Measurements from ENCODE around the gene FGD6. TPM values are rescaled to one million over a fixed set of nuclear protein-coding genes. Genes with fewer than 3 reads are reported as not detected.

FGD6 gene
- total RNA-seq, 2 experiments from 2014 or later: 1.5 TPM

- TF ChIP-seq CTCF (IDR thresholded peaks at IDR 0.05): no peak
- H3K4me1 Mint-ChIP-seq (ENCODE audit: low read depth): no peaks in the 10 kb centered on the region
- Histone ChIP-seq H3K27ac (ENCODE audit: low read depth in 1 of 2, low read length in 2 of 2) (no peak overlapping the region), H3K4me3 (ENCODE audit: low read length) (no peak overlapping the region), H3K36me3 (ENCODE audit: insufficient read depth, low read length) (no peaks in the 10 kb centered on the region), H3K27me3 (ENCODE audit: control insufficient read depth in 1 of 2, insufficient read depth in 2 of 2, low read length in 2 of 2) (no peaks in the 10 kb centered on the region), H3K9me3 (ENCODE audit: control insufficient read depth in 1 of 2, insufficient read depth in 1 of 2, low read length in 2 of 2) (no peaks in the 10 kb centered on the region), H3K4me1 (ENCODE audit: insufficient read depth, low read length) (no peaks in the 10 kb centered on the region)
- DNase-seq (no peak), ATAC-seq (ENCODE audit: poor library complexity) (no peak)
- H3K36me3 Mint-ChIP-seq (ENCODE audit: low read depth): no peaks in the 10 kb centered on the region
- ChIA-PET POLR2A (no interaction called here), CTCF (no interaction called here)
- H3K4me3 Mint-ChIP-seq: no peak overlapping the region
- H3K27ac Mint-ChIP-seq: no peak overlapping the region
- H3K9me3 Mint-ChIP-seq: no peaks in the 10 kb centered on the region
- no peaks in the 10 kb centered on the region for H3K27me3 Mint-ChIP-seq
- intact Hi-C loops (cut with DNase I, micrococcal nuclease): loop anchor here in 1 of 2 experiments (1.0 kb wide), 1 partner anchor 21 kb away; no protein-coding TSS in a partner anchor
These were observed 65.9 kb downstream of the FGD6 start for GRCh38 chr12:95151406-95151805.

- intact Hi-C loops (cut with DNase I, micrococcal nuclease): no loop called here
- CTCF ChIA-PET: no interaction called here
- no peaks in the 10 kb centered on the region for H3K27me3 Mint-ChIP-seq
These were observed 66.8 kb downstream of the FGD6 start for GRCh38 chr12:95150501-95150900.

GRCh38 chr12:95147866-95148265, 69.4 kb downstream of the FGD6 start:
- H3K27me3 Mint-ChIP-seq: no peaks in the 10 kb centered on the region
- DNase-seq: no peak
- no peak for TF ChIP-seq CTCF (IDR thresholded peaks at IDR 0.05)
- H3K4me3 Mint-ChIP-seq: no peak overlapping the region
- no peaks in the 10 kb centered on the region for H3K36me3 ChIP-seq (ENCODE audit: insufficient read depth, low read length)
- no peak for ATAC-seq (ENCODE audit: poor library complexity)
- intact Hi-C loops (cut with DNase I, micrococcal nuclease): no loop called here
- ChIA-PET CTCF (interaction anchor here (1.0 kb wide), 1 partner anchor 10 kb away, joined by 3 read pairs; no protein-coding TSS in a partner anchor), POLR2A (interaction anchor here (0.9 kb wide), 1 partner anchor 16 kb away, joined by 3 read pairs; no protein-coding TSS in a partner anchor)
- H3K36me3 Mint-ChIP-seq (ENCODE audit: low read depth): no peaks in the 10 kb centered on the region
- no peaks in the 10 kb centered on the region for H3K4me1 ChIP-seq (ENCODE audit: insufficient read depth, low read length)
- no peak overlapping the region for H3K27ac Mint-ChIP-seq
- H3K4me3 ChIP-seq (ENCODE audit: low read length): no peak overlapping the region
- no peaks in the 10 kb centered on the region for H3K27me3 ChIP-seq (ENCODE audit: control insufficient read depth in 1 of 2, insufficient read depth in 2 of 2, low read length in 2 of 2)
- H3K9me3 ChIP-seq (ENCODE audit: control insufficient read depth in 1 of 2, insufficient read depth in 1 of 2, low read length in 2 of 2): no peaks in the 10 kb centered on the region
- H3K9me3 Mint-ChIP-seq: no peaks in the 10 kb centered on the region
- H3K27ac ChIP-seq (ENCODE audit: low read depth in 1 of 2, low read length in 2 of 2): no peak overlapping the region
- no peaks in the 10 kb centered on the region for H3K4me1 Mint-ChIP-seq (ENCODE audit: low read depth)

More at GRCh38 chr12:95150501-95150900, 66.8 kb downstream of the FGD6 start:
- TF ChIP-seq CTCF (IDR thresholded peaks at IDR 0.05): no peak
- Histone ChIP-seq H3K4me3 (ENCODE audit: low read length) (no peak overlapping the region), H3K27me3 (ENCODE audit: control insufficient read depth in 1 of 2, insufficient read depth in 2 of 2, low read length in 2 of 2) (no peaks in the 10 kb centered on the region), H3K27ac (ENCODE audit: low read depth in 1 of 2, low read length in 2 of 2) (no peak overlapping the region), H3K9me3 (ENCODE audit: control insufficient read depth in 1 of 2, insufficient read depth in 1 of 2, low read length in 2 of 2) (no peaks in the 10 kb centered on the region), H3K36me3 (ENCODE audit: insufficient read depth, low read length) (no peaks in the 10 kb centered on the region), H3K4me1 (ENCODE audit: insufficient read depth, low read length) (no peaks in the 10 kb centered on the region)
- no peak overlapping the region for H3K4me3 Mint-ChIP-seq
- ATAC-seq (ENCODE audit: poor library complexity) (no peak), DNase-seq (no peak)
- no peak overlapping the region for H3K27ac Mint-ChIP-seq
- H3K9me3 Mint-ChIP-seq: no peaks in the 10 kb centered on the region
- POLR2A ChIA-PET: no interaction called here
- H3K4me1 Mint-ChIP-seq (ENCODE audit: low read depth): no peaks in the 10 kb centered on the region
- H3K36me3 Mint-ChIP-seq (ENCODE audit: low read depth): no peaks in the 10 kb centered on the region
